Osteoblast (primary cell): ENCODE results near the gene ASB18. TPM values are rescaled to one million over a fixed set of nuclear protein-coding genes. Genes with fewer than 3 reads are reported as not detected.

Source experiments
- DNase-seq: peaks from one replicate; pipeline ENCODE4 v3.0.0; 2011; ENCODE audit warnings: low spot score, mixed read lengths; ENCODE audit not compliant: insufficient read length; ENCODE audit errors: missing footprints
- H2AFZ ChIP-seq: 2 replicates; pipeline ENCODE4 v1.6.0; 2011; ENCODE audit warnings: mild to moderate bottlenecking, low read length
- H3K27ac ChIP-seq: 2 replicates; pipeline ENCODE4 v1.5.1; 2011; ENCODE audit warnings: mild to moderate bottlenecking, low read depth, low read length, moderate library complexity
- H3K27me3 ChIP-seq: 2 replicates; pipeline ENCODE4 v1.6.0; 2012; ENCODE audit warnings: mild to moderate bottlenecking, control low read depth, inconsistent platforms, low read length, moderate library complexity; ENCODE audit not compliant: insufficient read depth
- H3K36me3 ChIP-seq: 2 replicates; pipeline ENCODE4 v1.5.1; 2011; ENCODE audit warnings: mild to moderate bottlenecking, low read length, control low read depth, moderate library complexity; ENCODE audit not compliant: insufficient read depth
- H3K4me1 ChIP-seq: 2 replicates; pipeline ENCODE4 v1.5.1; 2011; ENCODE audit warnings: mild to moderate bottlenecking, low read length, control low read depth, moderate library complexity; ENCODE audit not compliant: insufficient read depth
- H3K4me2 ChIP-seq: 2 replicates; pipeline ENCODE4 v1.6.0; 2011; ENCODE audit warnings: mild to moderate bottlenecking, low read length; ENCODE audit not compliant: insufficient read depth
- H3K4me3 ChIP-seq: fragments of 200-600 bp; sonication (generic); 3 replicates; pipeline ENCODE4 v1.5.1; 2012; ENCODE audit warnings: mild to moderate bottlenecking, low read length, inconsistent platforms; ENCODE audit not compliant: insufficient read depth
- H3K79me2 ChIP-seq: 2 replicates; pipeline ENCODE4 v1.6.0; 2012; ENCODE audit warnings: mild to moderate bottlenecking, low read length, control low read depth, inconsistent platforms; ENCODE audit not compliant: insufficient read depth
- H3K9me3 ChIP-seq: 2 replicates; pipeline ENCODE4 v1.5.1; 2011; ENCODE audit warnings: low read depth, low read length, control low read depth
- H4K20me1 ChIP-seq: 2 replicates; pipeline ENCODE4 v1.6.0; 2012; ENCODE audit warnings: mild to moderate bottlenecking, low read length, control low read depth; ENCODE audit not compliant: insufficient read depth
- CTCF ChIP-seq: IDR thresholded peaks from 2 replicates; pipeline ENCODE4 v1.5.1; 2011; ENCODE audit warnings: mild to moderate bottlenecking, low read depth, low read length, moderate library complexity; ENCODE audit errors: extremely low read depth
- total RNA-seq: library from RNA; depleted of rRNA; stranded (reverse); fragments of >200 nt; gene quantifications from 2 replicates; pipeline ENCODE4 v1.2.3, GENCODE V29; 2012

The ASB18 gene
- total RNA-seq, 1 donor: not detected

- no peaks in the 10 kb centered on the region for H3K36me3 ChIP-seq
- no peak for TF ChIP-seq CTCF
- H3K4me2 ChIP-seq: no peak overlapping the region
- H4K20me1 ChIP-seq: no peaks in the 10 kb centered on the region
- no peak overlapping the region for H3K4me3 ChIP-seq
- no peak for DNase-seq
- no peaks in the 10 kb centered on the region for H3K4me1 ChIP-seq
- no peak overlapping the region for H3K27ac ChIP-seq
- H3K9me3 ChIP-seq: no peaks in the 10 kb centered on the region
- peaks cover 4% of the 10 kb centered on the region for H3K27me3 ChIP-seq
- no peaks in the 10 kb centered on the region for H3K79me2 ChIP-seq
- H2AFZ ChIP-seq: no peak overlapping the region
These were observed 55.9 kb downstream of the ASB18 start for GRCh38 chr2:236208019-236208926.

GRCh38 chr2:236207472-236207871 lies 56.7 kb downstream of the ASB18 start:
- Histone ChIP-seq H3K79me2 (no peaks in the 10 kb centered on the region), H3K36me3 (no peaks in the 10 kb centered on the region), H3K27me3 (peaks cover 4% of the 10 kb centered on the region), H3K9me3 (no peaks in the 10 kb centered on the region), H3K27ac (no peak overlapping the region), H3K4me3 (no peak overlapping the region), H3K4me1 (no peaks in the 10 kb centered on the region), H3K4me2 (no peak overlapping the region), H2AFZ (no peak overlapping the region), H4K20me1 (no peaks in the 10 kb centered on the region)
- no peak for TF ChIP-seq CTCF
- no peak for DNase-seq

GRCh38 chr2:236205867-236206645 lies 58.1 kb downstream of the ASB18 start:
- H3K4me1 ChIP-seq: no peaks in the 10 kb centered on the region
- no peak for TF ChIP-seq CTCF
- H3K4me3 ChIP-seq: no peak overlapping the region
- no peak overlapping the region for H2AFZ ChIP-seq
- H3K79me2 ChIP-seq: no peaks in the 10 kb centered on the region
- no peak overlapping the region for H3K27ac ChIP-seq
- H3K36me3 ChIP-seq: no peaks in the 10 kb centered on the region
- H3K4me2 ChIP-seq: no peak overlapping the region
- no peaks in the 10 kb centered on the region for H3K27me3 ChIP-seq
- H3K9me3 ChIP-seq: no peaks in the 10 kb centered on the region
- no peak for DNase-seq
- no peaks in the 10 kb centered on the region for H4K20me1 ChIP-seq

GRCh38 chr2:236204953-236205352 lies 59.3 kb downstream of the ASB18 start:
- no peaks in the 10 kb centered on the region for H3K36me3 ChIP-seq
- H3K4me2 ChIP-seq: no peak overlapping the region
- H3K79me2 ChIP-seq: no peaks in the 10 kb centered on the region
- no peak for DNase-seq
- H4K20me1 ChIP-seq: no peaks in the 10 kb centered on the region
- no peaks in the 10 kb centered on the region for H3K27me3 ChIP-seq
- no peaks in the 10 kb centered on the region for H3K9me3 ChIP-seq
- H2AFZ ChIP-seq: no peak overlapping the region
- H3K27ac ChIP-seq: no peak overlapping the region
- no peaks in the 10 kb centered on the region for H3K4me1 ChIP-seq
- H3K4me3 ChIP-seq: no peak overlapping the region
- no peak for TF ChIP-seq CTCF
